Ascending aorta (tissue), 2 donors: ENCODE measurements around the gene ATXN1. TPM values are rescaled to one million over a fixed set of nuclear protein-coding genes. Genes with fewer than 3 reads are reported as not detected.

ENCODE experiments used
- DNase-seq, 2 donors: peaks; one replicate each; pipeline ENCODE4 v3.0.0-alpha.2; 2019; ENCODE audit warnings: low spot score in 2 of 2
- H3K27ac ChIP-seq, 2 donors: fragments of 200-600 bp; sonication (generic); one replicate each; pipeline ENCODE4 v1.5.1; 2016 to 2017; ENCODE audit warnings: mild to moderate bottlenecking in 1 of 2
- H3K27me3 ChIP-seq: fragments of 200-600 bp; sonication (generic); one replicate; pipeline ENCODE4 v1.5.1; 2017
- H3K36me3 ChIP-seq, 2 donors: fragments of 200-600 bp; sonication (generic); one replicate each; pipeline ENCODE4 v1.5.1; 2016
- H3K4me1 ChIP-seq, 2 donors: fragments of 200-600 bp; sonication (generic); one replicate each; pipeline ENCODE4 v1.5.1; 2016 to 2017; ENCODE audit warnings: mild to moderate bottlenecking in 1 of 2
- H3K4me3 ChIP-seq, 2 donors: fragments of 200-600 bp; sonication (generic); one replicate each; pipeline ENCODE4 v1.5.1; 2016 to 2017; ENCODE audit warnings: mild to moderate bottlenecking in 1 of 2
- H3K9me3 ChIP-seq, 2 donors: fragments of 200-600 bp; sonication (generic); one replicate each; pipeline ENCODE4 v1.5.1; 2016
- CTCF ChIP-seq, 3 experiments: fragments of 200-600 bp in 2 of 3; fragments of 450-650 bp in 1 of 3; sonication (generic) in 2 of 3; IDR thresholded peaks; one replicate each; pipeline ENCODE4 v1.5.1; 2016 to 2019; ENCODE audit warnings: antibody characterized with exemption in 3 of 3, mild to moderate bottlenecking in 1 of 3, moderate library complexity in 1 of 3
- intact Hi-C: fragments of 100-400 bp; cut with DNase I; formaldehyde crosslinking; loops from one replicate; pipeline ENCODE4 v1.15.1; 2023
- total RNA-seq: library from RNA; depleted of rRNA; stranded (reverse); fragments of >200 nt; gene quantifications from one replicate; pipeline ENCODE4 v1.1.0, GENCODE V29; 2016

ATXN1 gene
- total RNA-seq, 1 donor from 2014 or later = 68.3 TPM

- TF ChIP-seq CTCF (IDR thresholded peaks at IDR 0.05) = no peak
- intact Hi-C loops = no loop called here
- no peaks in the 10 kb centered on the region for H3K4me1 ChIP-seq
- H3K4me3 ChIP-seq = no peak overlapping the region
- no peak overlapping the region for H3K27ac ChIP-seq
- no peaks in the 10 kb centered on the region for H3K27me3 ChIP-seq
- peak in 1 of 2 donors; percentile 5 for DNase-seq
- H3K36me3 ChIP-seq = no peaks in the 10 kb centered on the region
- no peaks in the 10 kb centered on the region for H3K9me3 ChIP-seq
Measured at GRCh38 chr6:16362819-16363589, 398.3 kb downstream of the ATXN1 start.

- DNase-seq = peak in 1 of 2 donors; percentile 51
- Histone ChIP-seq H3K27me3 (no peaks in the 10 kb centered on the region), H3K27ac (no peak overlapping the region), H3K9me3 (no peaks in the 10 kb centered on the region), H3K4me3 (no peak overlapping the region), H3K4me1 (no peaks in the 10 kb centered on the region), H3K36me3 (no peaks in the 10 kb centered on the region)
- TF ChIP-seq CTCF (IDR thresholded peaks at IDR 0.05) = no peak
- intact Hi-C loops = no loop called here
Measured at GRCh38 chr6:16362296-16362695, 399.0 kb downstream of the ATXN1 start.

- H3K36me3 ChIP-seq = no peaks in the 10 kb centered on the region
- no peak for TF ChIP-seq CTCF (IDR thresholded peaks at IDR 0.05)
- no peak overlapping the region for H3K27ac ChIP-seq
- H3K9me3 ChIP-seq = no peaks in the 10 kb centered on the region
- H3K27me3 ChIP-seq = no peaks in the 10 kb centered on the region
- no peaks in the 10 kb centered on the region for H3K4me1 ChIP-seq
- H3K4me3 ChIP-seq = no peak overlapping the region
- DNase-seq = peak in 1 of 2 donors; percentile 28
- intact Hi-C loops = no loop called here
Measured at GRCh38 chr6:16361861-16362260, 399.4 kb downstream of the ATXN1 start.

- no peak overlapping the region for H3K4me3 ChIP-seq
- intact Hi-C loops = no loop called here
- no peak for TF ChIP-seq CTCF (IDR thresholded peaks at IDR 0.05)
- no peaks in the 10 kb centered on the region for H3K9me3 ChIP-seq
- no peak overlapping the region for H3K27ac ChIP-seq
- no peaks in the 10 kb centered on the region for H3K36me3 ChIP-seq
- H3K27me3 ChIP-seq = no peaks in the 10 kb centered on the region
- peaks cover 0 to 3% of the 10 kb centered on the region in 2 donors for H3K4me1 ChIP-seq
- no peak for DNase-seq
Measured at GRCh38 chr6:16361121-16361520, 400.1 kb downstream of the ATXN1 start.

- intact Hi-C loops = no loop called here
- Histone ChIP-seq H3K27me3 (no peaks in the 10 kb centered on the region), H3K4me1 (peaks cover 0 to 6% of the 10 kb centered on the region in 2 donors), H3K4me3 (no peak overlapping the region), H3K27ac (no peak overlapping the region), H3K9me3 (no peaks in the 10 kb centered on the region), H3K36me3 (no peaks in the 10 kb centered on the region)
- TF ChIP-seq CTCF (IDR thresholded peaks at IDR 0.05) = no peak
- peak in 1 of 2 donors; percentile 11 for DNase-seq
Measured at GRCh38 chr6:16360365-16360764, 400.9 kb downstream of the ATXN1 start.
